Measurements from ENCODE around the gene KRTAP10-1.
"Not testable (repeated sequence)": the region's sequence is repeated elsewhere in the genome, so short reads cannot be mapped to it uniquely, and the experiment has no call there.

Gene KRTAP10-1

DNA sequence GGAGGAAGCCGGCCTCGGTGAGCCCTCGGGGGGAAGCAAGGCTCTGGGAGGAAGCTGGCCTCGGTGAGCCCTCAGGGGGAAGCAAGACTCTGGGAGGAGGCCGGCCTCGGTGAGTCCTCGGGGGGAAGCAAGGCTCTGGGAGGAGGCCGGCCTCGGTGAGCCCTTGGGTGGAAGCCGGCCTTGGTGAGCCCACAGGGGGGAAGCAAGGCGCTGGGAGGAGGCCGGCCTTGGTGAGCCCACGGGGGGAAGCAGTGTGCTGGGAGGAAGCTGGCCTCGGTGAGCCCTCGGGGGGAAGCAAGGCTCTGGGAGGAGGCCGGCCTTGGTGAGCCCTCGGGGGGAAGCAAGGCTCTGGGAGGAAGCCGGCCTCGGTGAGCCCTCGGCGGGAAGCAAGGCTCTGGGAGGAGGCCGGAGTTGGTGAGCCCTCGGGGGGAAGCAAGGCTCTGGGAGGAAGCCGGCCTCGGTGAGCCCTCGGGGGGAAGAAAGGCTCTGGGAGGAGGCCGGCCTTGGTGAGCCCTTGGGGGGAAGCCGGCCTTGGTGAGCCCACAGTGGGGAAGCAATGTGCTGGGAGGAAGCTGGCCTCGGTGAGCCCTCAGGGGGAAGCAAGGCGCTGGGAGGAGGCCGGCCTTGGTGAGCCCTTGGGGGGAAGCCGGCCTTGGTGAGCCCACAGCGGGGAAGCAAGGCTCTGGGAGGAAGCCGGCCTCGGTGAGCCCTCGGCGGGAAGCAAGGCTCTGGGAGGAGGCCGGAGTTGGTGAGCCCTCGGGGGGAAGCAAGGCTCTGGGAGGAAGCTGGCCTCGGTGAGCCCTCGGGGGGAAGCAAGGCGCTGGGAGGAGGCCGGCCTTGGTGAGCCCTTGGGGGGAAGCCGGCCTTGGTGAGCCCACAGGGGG lies 36.7 kb downstream of the KRTAP10-1 start:
- DNase-seq (ENCODE audit: low read depth in 2 of 3, low spot score in 1 of 3), result not testable (repeated sequence)

DNA sequence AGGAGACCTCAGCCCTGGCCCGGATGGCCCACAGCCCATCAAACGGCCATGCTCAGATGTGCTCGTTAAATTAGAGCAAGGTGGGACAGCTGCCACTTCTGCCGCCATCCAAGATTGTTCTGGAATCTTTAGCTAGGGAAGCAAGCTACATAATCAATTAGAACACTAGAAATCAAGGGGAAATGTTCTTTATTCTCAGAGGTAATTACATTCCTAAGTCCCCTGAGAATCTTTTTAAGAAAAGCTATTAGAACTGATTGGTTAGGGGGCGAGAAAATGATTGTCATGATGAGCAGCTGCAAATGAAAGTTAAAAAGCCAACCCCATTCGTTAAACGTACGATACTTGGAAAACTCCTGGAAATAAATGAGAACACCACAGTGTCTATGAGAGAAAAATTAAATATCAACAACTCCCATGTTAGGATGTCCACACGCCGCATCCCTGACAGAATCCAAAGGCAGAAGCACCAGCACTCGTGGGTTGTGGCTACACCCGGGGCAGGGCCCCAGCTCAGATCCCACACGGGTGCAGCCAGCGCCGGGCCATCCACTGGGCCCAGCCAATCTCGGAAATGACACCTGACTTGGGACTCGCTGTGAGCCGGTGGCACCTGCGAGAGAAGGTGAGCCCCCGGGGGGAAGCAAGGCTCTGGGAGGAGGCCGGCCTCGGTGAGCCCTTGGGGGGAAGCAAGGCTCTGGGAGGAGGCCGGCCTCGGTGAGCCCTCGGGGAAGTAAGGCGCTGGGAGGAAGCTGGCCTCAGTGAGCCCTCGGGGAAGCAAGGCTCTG lies 37.6 kb downstream of the KRTAP10-1 start:
- DNase-seq (ENCODE audit: low read depth in 2 of 3, low spot score in 1 of 3), result no peak

GRCh38 chr21:44500111-44500510 lies 39.9 kb downstream of the KRTAP10-1 start:
- no peak for DNase-seq (ENCODE audit: low read depth in 2 of 3, low spot score in 1 of 3)

DNA sequence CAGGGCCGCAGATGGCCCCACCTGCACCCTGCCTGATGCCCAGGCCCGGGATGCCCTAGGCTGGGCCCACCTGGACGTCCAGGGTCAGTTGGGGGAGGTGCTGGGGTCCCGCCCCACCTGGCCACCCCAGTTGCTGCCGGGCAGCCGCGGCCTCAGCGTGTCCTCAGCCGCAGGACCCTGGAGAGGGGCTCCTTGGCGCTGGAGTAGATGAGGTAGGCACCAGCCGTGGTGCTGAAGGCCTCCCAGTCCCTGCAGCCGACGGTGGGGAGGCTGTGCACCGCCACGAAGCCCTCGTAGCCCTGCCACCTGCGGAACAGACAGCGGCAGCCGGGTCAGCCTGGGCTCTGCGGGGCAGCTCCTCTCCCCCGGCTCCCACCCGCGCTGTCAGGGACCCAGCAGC lies 40.4 kb downstream of the KRTAP10-1 start:
- DNase-seq (ENCODE audit: low read depth in 2 of 3, low spot score in 1 of 3), result no peak

DNA sequence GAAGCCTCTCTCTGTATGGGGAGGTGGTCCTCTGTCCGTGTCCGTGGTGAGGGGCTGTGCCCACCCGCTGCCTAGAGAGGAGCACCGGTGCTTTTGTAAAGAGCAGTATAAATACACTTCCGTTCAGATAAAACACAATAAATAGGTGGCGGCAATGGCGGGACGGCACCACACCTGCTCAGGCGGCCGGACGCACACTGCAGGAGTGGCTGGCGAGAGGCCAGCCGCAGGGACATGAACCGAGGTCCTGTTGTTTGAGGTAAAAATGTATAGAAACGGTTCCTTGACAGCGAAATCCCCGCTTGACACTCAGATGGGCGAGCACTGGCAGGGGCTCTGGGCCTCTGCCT lies 40.8 kb downstream of the KRTAP10-1 start:
- no peak for DNase-seq (ENCODE audit: low read depth in 2 of 3, low spot score in 1 of 3)

GRCh38 chr21:44498280-44499210 lies 41.5 kb downstream of the KRTAP10-1 start:
- no peak for DNase-seq (ENCODE audit: low read depth in 2 of 3, low spot score in 1 of 3)

- no peak for DNase-seq (ENCODE audit: low read depth in 2 of 3, low spot score in 1 of 3)
Observed at GRCh38 chr21:44497703-44498126, 42.3 kb downstream of the KRTAP10-1 start.

GRCh38 chr21:44496564-44497550 lies 43.1 kb downstream of the KRTAP10-1 start:
- DNase-seq (ENCODE audit: low read depth in 2 of 3, low spot score in 1 of 3), result no peak

DNA sequence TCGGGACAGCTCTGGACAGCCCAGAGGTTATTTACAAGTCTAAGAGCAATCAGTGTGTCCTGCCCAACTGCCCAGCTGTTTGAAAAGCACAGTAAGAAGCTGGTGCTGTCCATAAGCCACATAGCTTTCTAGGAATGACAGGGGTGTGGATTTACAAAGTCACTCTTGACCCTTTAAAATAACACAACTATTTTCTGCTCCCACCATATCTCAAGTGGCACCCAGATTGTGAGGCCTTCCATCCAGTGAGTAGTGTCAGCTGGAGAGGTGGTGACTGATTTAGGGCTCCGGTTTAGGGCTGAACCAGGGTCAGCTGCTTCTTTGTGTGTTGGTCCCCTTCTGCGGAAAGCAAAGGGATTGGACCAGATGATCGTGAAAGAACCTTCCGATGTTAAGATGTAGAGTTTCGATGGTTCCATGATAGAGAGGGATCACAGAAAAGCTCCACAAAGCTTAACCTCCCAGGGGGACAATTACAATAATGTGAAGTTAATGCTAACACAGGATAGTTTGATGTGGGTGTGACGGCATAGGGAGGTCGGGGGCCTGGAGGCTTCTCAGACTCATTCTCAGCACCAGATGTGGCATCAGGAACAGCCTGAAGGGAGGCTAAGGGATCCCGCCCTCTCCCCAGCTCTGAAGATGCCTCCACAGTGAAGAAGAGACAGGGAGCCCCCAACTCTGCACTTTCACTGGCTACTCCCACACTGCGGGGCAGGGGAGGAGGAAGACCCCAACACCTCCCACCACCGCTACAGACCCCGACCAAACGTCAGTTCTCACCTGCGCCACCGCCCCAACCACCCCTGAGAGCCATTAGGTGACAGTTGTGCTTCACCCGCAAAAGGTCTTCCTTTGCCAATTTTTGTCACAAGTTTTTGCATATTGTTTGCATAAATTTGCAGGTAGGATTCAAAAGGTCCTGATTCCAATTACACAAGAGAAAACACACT lies 44.1 kb downstream of the KRTAP10-1 start:
- DNase-seq (ENCODE audit: low read depth in 2 of 3, low spot score in 1 of 3), result no peak

- no peak for DNase-seq (ENCODE audit: low read depth in 2 of 3, low spot score in 1 of 3)
Observed at GRCh38 chr21:44494956-44495355, 45.0 kb downstream of the KRTAP10-1 start.

DNA sequence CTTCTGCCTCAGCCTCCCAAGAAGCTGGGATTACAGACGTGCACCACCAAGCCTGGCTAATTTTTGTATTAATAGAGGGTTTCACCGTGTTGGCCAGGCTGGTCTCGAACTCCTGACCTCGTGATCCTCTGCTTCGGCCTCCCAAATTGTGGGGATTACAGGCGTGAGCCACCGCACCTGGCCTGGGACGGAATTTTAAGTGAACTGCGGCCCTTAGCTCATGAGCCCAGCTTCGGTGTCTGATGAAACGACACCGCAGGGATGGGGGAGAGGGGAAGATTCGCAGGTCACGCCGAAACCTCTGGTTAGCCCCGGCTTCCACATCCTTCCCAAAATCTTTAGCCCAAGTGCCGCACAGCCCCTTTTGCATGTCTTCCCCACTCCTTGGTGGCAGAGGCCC lies 45.6 kb downstream of the KRTAP10-1 start:
- no peak for DNase-seq (ENCODE audit: low read depth in 2 of 3, low spot score in 1 of 3)

- DNase-seq (ENCODE audit: low read depth in 2 of 3, low spot score in 1 of 3), result no peak
Observed at GRCh38 chr21:44492567-44493385, 47.2 kb downstream of the KRTAP10-1 start.

- DNase-seq (ENCODE audit: low read depth in 2 of 3, low spot score in 1 of 3), result no peak
Observed at GRCh38 chr21:44490816-44491215, 49.2 kb downstream of the KRTAP10-1 start.

DNA sequence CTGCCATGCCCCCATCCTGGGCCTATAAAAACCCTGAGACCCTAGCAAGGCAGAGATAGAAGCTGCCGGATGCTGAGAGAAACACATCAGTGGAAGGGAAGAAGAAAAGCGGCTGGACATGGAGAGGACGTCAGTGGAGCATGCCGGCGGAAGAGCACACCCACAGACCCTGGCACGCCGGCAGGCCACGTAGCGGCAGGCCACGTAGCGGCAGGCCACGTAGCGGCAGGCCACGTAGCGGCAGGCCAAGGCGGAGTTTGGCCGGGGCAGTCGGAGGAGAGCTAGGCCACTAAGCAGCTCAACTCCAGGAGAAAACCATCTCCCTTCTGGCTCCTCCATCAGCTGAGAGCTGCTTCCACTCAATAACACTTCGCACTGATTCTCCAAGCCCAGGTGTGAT lies 49.6 kb downstream of the KRTAP10-1 start:
- no peak for DNase-seq (ENCODE audit: low read depth in 2 of 3, low spot score in 1 of 3)

DNA sequence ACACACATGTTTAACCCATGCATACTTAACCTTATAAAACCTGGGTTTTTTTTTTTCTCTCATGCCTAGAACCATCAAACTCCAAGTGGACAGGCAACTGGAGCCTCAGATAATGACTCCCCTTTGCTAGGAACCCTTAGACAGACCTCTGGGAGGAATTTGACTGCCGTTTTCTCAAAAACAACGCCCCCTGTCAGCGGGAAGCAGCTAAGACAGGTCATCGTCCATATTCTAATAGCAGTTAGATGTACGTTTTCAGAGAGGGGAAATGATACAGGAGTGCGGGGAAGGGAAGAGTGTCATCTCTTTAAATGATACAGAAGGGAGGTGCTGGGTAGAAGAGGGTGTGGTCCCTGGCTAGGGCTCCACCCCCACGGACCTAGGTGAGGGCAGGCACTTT lies 50.0 kb downstream of the KRTAP10-1 start:
- DNase-seq (ENCODE audit: low read depth in 2 of 3, low spot score in 1 of 3), result no peak

Data from stimulated activated CD4-positive, alpha-beta T cell treated with anti-CD3 and anti-CD28 coated beads, Interleukin-12 subunit alpha, Interleukin-12 subunit beta, amount 100 ng/mL, for 48 hours (primary cell).